ENCODE results near the gene GPR17. TPM values are rescaled to one million over a fixed set of nuclear protein-coding genes. Genes with fewer than 3 reads are reported as not detected.
A peak's percentile ranks its signal among the peaks of the same experiment; 100 is the strongest.

The GPR17 gene
- total RNA-seq, 1 donor from 2014 or later, result not detected

DNA sequence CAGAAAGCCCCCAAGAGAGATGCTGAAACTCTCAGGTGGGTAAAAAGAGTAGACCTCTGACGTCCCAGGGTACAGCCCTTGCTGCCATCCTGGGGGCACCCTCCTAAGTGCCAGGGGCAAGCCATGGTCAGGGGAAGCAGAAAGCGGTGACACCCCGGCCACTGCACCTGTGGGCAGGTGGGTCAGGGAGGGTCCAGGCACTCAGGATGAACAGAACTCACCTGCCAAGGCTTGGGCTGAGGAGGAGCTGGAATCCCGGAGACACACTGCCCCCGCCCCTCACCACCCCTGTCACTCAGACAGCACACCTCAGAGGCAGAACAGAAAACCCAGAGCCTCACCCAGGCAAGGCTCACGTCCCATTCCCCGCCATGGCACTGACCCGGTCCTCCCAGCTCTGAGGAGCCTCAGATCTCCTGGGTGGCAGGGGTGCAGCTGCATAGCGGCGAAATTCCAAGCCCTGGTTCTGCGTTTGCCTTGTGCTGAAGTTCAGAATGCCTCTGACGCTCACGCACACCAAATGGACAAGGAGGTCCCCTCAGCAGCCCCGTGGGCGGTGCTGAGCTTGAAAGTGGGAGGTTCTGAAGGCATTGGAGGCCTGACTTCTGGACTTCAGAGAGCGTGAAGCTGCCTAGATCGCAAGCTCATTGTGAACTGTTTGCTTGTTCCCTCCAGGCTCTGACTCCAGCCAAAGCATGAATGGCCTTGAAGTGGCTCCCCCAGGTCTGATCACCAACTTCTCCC, 4.3 kb downstream of the GPR17 start:
- intact Hi-C loops (cut with DNase I), result no loop called here
- DNase-seq (peak; percentile 41), ATAC-seq (ENCODE audit: poor library complexity) (no peak)

DNA sequence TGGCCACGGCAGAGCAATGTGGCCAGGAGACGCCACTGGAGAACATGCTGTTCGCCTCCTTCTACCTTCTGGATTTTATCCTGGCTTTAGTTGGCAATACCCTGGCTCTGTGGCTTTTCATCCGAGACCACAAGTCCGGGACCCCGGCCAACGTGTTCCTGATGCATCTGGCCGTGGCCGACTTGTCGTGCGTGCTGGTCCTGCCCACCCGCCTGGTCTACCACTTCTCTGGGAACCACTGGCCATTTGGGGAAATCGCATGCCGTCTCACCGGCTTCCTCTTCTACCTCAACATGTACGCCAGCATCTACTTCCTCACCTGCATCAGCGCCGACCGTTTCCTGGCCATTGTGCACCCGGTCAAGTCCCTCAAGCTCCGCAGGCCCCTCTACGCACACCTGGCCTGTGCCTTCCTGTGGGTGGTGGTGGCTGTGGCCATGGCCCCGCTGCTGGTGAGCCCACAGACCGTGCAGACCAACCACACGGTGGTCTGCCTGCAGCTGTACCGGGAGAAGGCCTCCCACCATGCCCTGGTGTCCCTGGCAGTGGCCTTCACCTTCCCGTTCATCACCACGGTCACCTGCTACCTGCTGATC, 4.9 kb downstream of the GPR17 start:
- intact Hi-C loops (cut with DNase I), result no loop called here
- DNase-seq, result peak; percentile 58
- ATAC-seq (ENCODE audit: poor library complexity), result no peak

DNA sequence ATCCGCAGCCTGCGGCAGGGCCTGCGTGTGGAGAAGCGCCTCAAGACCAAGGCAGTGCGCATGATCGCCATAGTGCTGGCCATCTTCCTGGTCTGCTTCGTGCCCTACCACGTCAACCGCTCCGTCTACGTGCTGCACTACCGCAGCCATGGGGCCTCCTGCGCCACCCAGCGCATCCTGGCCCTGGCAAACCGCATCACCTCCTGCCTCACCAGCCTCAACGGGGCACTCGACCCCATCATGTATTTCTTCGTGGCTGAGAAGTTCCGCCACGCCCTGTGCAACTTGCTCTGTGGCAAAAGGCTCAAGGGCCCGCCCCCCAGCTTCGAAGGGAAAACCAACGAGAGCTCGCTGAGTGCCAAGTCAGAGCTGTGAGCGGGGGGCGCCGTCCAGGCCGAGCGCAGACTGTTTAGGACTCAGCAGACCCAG, 5.4 kb downstream of the GPR17 start:
- ATAC-seq (ENCODE audit: poor library complexity), result no peak
- intact Hi-C loops (cut with DNase I), result no loop called here

DNA sequence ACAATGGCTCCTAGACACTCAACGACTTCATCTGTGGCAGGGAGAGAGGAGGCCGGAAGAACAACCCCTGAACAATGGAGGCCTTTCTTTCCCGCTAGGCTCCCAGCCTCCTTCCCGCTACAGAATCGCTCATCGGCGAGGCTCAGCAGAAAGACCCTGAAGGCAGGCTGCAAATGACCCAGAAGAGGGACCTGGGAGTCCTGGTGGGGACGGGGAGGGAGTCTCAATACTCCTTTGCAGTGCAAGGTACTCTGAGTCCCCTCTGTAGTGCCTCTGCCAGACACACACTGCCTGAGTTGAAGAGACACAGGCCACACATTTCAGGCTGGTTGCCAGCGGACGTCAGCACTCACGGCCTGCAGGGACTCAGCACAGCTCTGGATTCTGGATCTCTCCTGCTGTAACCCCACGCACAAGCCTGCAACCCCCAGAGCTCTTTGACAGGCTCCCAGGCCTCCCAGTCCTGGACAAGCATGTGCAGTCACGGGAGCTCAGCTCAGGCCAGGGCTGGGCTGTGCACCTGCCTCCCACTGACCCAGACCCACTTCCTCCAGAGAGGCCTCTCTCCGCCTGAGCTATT, 6.1 kb downstream of the GPR17 start:
- DNase-seq (peak; percentile 96), ATAC-seq (ENCODE audit: poor library complexity) (peak; percentile 82)
- intact Hi-C loops (cut with DNase I), result no loop called here

More for the DNA sequence above, 5.4 kb downstream of the GPR17 start:
- peak; percentile 50 for DNase-seq

DNA sequence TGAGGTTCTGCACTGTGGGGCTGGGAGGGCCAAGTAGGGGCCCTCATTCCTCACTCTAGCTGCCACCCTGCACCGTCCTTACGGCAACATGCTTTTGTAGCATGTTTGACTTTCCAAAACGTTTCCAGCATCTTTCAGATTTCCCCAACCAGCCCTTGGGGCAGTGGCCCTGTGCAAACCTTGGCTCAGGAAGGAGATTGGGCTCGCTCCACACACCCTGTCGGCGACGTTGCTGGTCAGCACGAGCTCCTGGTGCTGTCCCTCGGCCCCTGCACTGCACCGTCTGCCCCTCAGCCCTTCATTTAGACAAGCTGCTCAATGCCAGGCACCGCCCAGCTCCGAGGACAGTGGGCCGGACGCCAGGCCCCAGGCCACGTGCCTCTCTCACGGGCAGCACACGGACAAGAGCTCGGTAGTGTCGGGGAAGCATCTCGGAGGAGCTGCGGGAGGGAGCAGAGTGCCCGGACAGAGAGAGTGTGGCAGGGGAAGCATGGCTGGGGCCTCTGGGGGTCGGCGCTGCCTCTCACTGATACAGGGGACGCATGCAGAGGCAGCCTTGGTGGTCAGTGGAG, 6.9 kb downstream of the GPR17 start:
- no peak for ATAC-seq (ENCODE audit: poor library complexity)
- DNase-seq, result peak; percentile 26
- intact Hi-C loops (cut with DNase I), result no loop called here

DNA sequence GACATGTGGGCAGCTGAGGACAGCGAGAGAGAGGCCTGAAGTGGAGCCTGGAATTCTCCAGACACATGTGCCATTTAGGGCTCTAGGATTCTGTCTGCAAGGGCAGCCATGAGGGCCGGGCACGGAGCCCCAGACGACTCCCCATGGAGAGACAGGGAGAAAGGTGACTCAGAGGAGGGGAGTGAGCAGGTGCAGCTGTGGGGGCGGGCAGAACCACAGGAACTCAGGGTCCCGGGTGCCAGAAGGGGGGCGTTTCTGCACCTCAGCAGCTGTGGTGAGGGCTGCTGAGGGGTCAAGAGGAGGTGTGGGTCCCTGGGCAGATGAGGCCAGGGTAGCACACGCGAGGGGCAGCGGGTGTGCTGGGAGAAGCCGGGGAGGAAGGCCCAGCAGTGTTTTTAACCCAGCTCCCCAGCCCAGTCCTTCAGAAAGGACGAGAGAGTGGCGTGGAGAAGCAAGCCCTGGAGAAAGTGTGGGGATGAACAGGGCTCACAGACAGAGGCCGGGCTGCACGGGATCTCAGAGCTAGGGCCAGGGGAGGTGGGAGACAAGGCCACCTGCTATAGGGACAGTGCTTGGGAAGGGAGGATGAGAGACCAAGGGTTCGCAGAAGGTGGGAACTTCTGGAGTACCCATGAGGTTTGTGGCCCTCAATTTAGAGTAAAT, 7.6 kb downstream of the GPR17 start:
- intact Hi-C loops (cut with DNase I), result no loop called here
- ATAC-seq (ENCODE audit: poor library complexity) (no peak), DNase-seq (peak; percentile 47)

DNA sequence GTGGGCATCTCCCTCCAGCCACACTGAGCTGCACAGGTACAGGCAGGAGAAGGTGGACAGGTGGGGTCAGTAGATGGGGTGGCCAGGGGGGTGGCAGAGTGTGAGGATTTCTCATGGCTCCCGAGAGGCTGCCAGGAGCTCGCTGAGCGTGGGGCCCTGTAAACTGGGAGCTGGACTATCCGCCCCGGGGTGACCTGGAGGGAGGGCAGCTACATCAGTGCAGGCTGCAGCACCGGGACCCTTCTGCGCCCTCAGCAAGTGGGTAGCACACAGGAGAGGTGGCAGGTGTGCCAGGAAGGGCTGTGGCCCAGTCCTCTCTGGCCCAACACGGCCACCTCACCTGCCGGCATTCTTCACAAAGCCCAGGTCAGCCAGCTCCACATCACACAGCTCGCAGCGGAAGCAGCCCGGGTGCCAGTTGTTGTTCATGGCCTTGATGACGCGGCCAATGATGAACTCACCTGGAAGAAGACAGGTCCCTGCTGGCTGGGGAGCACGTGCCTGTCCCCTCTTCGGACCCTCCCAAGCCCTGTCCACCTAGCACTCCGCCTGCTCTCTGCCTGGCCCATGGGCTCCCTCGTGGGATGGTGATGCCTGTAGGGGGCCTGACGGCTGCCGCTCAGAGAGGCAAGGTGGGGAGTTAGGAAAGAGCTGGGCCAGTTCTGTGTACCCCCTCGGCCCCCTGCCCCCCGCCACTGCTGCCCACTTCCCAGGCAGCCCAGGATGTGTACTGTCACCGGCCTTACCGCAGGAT, 8.3 kb downstream of the GPR17 start:
- DNase-seq (peak; percentile 38), ATAC-seq (ENCODE audit: poor library complexity) (no peak)
- intact Hi-C loops (cut with DNase I), result no loop called here

DNA sequence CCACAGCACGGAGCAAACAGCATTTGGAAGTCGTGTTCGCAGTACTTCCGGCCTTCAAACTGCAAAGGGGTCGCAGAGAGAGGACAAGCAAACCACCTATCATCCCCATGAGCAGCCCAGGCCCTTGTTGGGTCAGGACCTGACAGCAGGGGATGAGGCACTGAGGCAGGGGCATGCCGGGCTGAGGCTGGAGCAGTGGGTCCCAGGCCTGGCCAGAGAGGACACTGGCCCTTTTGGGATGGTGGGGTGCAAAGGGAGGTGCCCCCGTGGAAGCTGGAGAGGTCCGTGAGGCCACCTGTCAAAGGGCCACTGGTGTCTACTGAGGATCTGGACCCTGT, 8.9 kb downstream of the GPR17 start:
- intact Hi-C loops (cut with DNase I), result no loop called here
- ATAC-seq (ENCODE audit: poor library complexity) (no peak), DNase-seq (no peak)

- ATAC-seq (ENCODE audit: poor library complexity) (peak; percentile 50), DNase-seq (peak; percentile 77)
- intact Hi-C loops (cut with DNase I), result no loop called here
Observed at GRCh38 chr2:127655209-127656073, 9.5 kb downstream of the GPR17 start.

DNA sequence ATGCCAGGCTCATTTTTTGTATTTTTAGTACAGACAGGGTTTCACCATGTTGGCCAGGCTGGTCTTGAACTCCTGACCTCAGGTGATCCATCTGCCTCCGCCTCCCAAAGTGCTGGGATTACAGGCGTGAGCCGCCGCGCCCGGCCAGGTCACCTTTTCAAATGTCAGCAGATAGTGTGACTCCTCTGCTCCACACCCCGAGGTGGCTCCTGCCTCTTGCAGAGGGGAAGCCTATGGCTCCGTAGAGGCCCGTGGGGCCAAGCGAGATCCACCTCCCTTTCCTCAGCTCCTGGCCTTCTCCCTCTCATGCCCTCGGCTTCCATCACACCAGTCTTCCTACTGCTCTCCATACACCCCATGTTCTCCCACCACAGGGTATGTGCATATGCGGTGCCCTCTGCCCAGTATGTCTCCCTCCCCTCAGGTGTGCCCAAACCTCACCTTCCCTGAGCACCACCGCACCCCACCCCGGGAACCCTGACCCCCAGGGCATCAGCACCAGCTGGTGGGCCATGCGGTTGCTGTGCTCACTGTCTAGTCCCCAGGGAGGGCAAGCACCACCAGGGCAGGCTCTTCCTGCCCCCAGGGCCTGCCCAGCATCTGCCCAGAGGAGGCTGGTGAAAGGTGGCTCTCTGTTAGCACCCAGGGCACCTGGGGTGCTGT, 10.7 kb downstream of the GPR17 start:
- no peak for ATAC-seq (ENCODE audit: poor library complexity)
- DNase-seq, result peak; percentile 39
- intact Hi-C loops (cut with DNase I), result no loop called here

DNA sequence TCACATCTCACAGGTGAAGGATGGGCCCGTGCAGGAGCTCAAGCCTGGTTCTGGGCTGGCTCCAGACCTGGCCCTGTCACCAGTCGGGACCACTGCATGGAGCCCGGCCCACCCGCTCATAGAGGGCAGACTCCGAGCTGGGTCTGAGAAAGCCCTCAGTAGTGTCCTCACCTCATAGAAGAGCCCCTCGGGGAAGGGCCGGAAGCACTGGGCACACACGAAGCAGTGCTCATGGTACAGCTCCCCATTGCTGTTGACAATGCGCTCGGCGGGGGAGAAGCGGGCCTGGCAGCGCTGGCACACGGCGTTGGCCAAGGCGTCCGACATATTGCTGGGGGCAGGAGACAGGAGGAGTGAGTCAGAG, 11.3 kb downstream of the GPR17 start:
- no peak for ATAC-seq (ENCODE audit: poor library complexity)
- intact Hi-C loops (cut with DNase I), result no loop called here
- peak; percentile 40 for DNase-seq

DNA sequence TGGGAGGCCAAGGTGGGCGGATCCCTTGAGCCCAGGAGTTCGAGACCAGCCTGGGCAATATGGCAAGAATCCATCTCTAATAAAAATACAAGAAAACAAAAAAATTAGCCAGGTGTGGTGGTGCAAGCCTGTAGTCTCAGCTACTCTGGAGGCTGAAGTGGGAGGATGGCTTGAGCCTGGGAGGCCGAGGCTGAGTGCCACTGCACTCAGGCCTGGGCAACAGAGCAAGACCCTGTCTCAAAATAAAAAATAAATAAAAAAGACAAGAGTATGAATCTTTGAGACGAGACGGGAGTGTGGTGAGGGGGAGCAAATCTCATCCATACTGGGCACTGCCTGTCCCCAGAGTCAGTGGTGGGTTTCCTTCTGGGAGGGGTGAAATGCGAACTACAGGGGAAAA, 12.2 kb downstream of the GPR17 start:
- ATAC-seq (ENCODE audit: poor library complexity) (no peak), DNase-seq (no peak)
- intact Hi-C loops (cut with DNase I), result no loop called here

GRCh38 chr2:127658641-127659407, 12.9 kb downstream of the GPR17 start:
- intact Hi-C loops (cut with DNase I), result no loop called here
- ATAC-seq (ENCODE audit: poor library complexity), result no peak
- DNase-seq, result peak; percentile 51

DNA sequence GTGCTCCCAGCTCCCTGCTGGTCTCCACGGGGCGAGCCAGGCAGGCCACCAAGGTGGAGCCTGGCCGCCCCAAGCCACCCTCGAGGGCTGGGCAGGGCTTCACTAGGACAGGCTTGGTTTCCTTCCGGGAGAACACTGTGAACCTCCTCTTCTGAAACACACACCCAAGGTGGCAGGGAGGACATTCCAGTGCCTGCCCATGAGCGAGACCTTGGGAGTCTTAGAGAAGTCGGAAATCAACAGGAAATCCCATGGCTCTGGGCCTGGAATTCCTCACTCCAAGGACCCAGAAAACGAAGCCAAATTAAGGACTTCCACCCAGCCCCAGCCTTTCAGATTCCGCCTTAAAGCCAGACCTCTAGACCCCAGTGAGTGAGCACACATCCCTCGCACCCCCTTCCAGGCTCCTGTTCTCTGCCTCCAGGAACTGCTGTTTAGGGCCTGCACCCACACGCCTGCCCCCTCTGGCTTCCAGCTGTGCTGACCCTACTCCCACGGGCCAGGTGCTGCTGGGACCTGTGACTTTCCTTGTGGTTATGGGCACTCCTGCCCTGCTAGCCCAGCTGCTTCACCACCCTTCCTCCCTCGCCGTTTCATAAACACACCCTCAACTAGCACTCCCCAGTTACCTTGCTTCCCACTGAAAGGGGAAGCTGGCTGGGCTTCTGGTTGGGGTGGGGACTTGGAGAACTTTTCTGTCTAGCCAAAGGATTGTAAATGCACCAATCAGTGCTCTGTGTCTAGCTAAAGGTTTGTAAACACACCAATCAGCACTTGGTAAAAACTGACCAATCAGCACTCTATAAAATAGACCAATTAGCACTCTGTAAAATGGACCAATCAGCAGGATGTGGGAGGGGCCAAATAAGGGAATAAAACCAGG, 13.7 kb downstream of the GPR17 start:
- intact Hi-C loops (cut with DNase I), result no loop called here
- peak; percentile 63 for DNase-seq

DNA sequence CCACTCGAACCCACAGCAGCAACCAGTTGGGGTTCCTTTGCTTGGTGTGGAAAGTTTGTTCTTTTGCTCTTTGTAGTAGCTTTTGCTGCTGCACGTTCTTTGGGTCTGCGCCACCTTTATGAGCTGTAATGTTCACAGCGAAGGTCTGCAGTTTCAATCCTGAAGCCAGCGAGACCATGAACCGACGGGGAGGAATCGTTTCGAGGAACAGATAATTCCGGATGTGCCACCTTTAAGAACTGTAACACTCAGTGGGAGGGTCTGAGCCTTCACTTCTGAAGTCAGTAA, 14.3 kb downstream of the GPR17 start:
- intact Hi-C loops (cut with DNase I), result no loop called here
- DNase-seq, result no peak
- ATAC-seq (ENCODE audit: poor library complexity), result no peak

More for the DNA sequence above, 13.7 kb downstream of the GPR17 start:
- peak; percentile 26 for ATAC-seq (ENCODE audit: poor library complexity)

GRCh38 chr2:127661072-127661649, 15.2 kb downstream of the GPR17 start:
- intact Hi-C loops (cut with DNase I), result no loop called here
- no peak for ATAC-seq (ENCODE audit: poor library complexity)
- no peak for DNase-seq

All from Right ventricle myocardium superior (tissue), 1 donor.